Inflammatory macrophage treated with lipopolysaccharide for 4 hours (primary cell): ENCODE results near the gene ATP1B2.
"Not testable (repeated sequence)": the region's sequence is repeated elsewhere in the genome, so short reads cannot be mapped to it uniquely, and the experiment has no call there.

Source experiments
- DNase-seq: peaks from one replicate; pipeline ENCODE4 v3.0.0-alpha.2; 2020

ATP1B2 gene, protein sequence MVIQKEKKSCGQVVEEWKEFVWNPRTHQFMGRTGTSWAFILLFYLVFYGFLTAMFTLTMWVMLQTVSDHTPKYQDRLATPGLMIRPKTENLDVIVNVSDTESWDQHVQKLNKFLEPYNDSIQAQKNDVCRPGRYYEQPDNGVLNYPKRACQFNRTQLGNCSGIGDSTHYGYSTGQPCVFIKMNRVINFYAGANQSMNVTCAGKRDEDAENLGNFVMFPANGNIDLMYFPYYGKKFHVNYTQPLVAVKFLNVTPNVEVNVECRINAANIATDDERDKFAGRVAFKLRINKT

DNA sequence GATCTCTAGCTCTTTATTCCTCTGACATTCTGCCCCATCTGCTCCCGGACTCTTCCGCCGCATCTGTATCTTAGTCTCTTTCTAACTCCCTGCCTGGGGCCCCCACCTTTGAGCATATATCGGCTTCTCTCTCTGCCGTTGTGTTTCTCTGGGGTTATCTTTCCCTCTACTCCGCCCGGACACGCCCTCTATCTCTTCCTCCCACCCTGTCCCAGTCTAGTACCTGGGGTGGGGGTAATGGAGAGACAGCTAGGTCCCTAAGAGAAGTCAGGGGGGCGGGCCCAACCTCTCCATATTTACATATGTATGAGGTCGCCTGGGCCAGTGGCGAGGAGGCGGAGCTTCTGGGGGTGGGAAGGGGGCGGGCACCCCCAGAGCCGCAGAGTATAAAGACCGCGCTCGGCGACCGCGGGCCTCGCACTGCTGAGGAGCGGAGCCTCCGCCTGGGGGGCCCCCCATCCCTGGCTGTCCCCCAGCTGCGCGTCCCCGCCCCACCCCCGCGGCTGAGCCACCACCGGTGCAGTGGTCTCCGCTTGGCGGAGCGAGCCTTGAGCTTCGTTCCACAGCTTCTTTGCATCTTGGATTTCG is at the start of gene ATP1B2:
TSS of gene ATP1B2 (plus strand) at position 418 of the 588 bp plus-strand sequence. CDS start 593 bp downstream, outside the sequence.
- DNase-seq = peak; percentile 49

DNA sequence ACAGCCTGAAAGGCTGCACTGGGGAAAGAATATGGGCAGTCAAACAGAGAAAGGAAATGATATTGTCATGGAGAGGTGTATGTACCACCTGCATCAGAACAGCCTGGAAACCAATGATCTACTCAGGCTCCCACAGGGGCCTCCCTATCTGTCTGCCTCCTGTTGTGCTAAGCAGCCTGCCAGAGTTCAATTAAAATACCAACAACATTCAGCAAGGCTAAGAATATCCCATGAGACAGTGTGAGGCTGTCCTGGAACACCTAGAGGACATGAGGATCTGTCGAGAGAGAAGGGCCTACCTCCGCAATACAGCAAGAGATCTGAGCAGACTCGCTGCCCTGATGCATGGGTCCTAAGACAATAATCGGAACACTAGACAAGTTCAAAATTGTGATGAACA is 44.4 kb upstream of the ATP1B2 start:
- no peak for DNase-seq

DNA sequence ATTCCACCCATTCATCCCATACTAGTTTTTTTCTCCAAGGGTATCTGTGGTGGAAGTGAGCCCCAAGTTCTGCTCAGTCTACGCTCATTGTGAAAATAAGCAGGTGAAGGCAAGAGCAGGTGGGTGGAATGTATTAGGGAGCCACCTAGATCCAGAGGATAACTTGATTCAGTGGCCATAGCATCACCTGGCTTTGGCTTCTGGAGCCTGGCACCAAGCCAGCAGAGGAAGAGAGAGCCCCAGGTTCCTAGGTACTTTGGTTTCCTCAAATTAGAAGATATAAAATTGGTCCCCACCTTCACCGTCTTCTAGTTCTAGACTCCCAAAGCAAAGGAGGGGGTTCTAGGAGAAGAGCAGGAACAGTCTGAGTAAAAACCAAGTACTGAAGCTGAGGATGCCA is 40.1 kb upstream of the ATP1B2 start:
- no peak for DNase-seq

DNA sequence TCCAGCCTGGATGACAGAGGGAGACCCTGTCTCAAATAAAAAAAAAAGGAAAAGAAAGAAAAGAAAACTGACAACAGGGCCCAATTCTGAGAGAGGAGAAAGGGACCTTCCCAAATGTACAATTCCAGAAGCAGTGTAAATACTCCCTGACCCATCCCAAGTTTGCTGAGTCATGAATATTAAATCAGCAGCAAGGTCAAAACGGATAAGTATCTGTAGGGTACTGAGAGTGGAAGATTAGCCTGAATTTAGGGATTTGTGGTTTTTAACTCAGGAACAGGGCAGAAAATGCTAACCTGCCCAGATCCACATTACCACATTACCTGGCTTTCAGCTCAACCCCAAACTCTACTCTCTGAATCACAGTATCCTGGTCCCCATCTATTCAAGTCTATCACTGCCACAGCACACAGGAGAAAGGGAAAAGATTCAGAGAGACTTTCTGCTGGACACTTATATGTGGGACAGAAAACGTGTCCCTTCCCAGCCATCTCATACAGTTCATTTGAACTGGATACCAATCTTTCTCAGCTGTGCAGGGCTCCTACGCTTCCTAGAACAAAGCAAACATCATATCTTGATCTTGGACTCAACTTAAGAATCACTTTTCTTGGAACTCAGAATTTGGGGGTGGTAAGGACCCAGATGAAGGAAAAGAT is 39.0 kb upstream of the ATP1B2 start:
- DNase-seq = no peak

DNA sequence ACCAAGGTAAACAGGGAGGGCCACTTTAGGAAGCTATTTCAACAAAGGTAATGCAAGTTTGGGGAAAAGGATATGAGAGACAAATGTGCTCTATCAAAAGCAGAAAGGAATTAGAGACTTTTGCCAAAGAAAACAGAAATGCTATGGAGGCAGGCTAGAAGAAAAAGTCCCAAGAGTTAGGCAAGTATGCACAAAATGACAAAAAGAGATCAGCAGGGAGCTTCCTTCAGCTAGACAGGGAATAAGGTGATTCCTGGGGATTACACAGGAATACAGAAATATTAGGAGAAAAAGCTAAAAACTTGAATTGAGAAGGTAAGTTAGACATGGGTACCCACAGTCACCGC is 38.5 kb upstream of the ATP1B2 start:
- DNase-seq = no peak

DNA sequence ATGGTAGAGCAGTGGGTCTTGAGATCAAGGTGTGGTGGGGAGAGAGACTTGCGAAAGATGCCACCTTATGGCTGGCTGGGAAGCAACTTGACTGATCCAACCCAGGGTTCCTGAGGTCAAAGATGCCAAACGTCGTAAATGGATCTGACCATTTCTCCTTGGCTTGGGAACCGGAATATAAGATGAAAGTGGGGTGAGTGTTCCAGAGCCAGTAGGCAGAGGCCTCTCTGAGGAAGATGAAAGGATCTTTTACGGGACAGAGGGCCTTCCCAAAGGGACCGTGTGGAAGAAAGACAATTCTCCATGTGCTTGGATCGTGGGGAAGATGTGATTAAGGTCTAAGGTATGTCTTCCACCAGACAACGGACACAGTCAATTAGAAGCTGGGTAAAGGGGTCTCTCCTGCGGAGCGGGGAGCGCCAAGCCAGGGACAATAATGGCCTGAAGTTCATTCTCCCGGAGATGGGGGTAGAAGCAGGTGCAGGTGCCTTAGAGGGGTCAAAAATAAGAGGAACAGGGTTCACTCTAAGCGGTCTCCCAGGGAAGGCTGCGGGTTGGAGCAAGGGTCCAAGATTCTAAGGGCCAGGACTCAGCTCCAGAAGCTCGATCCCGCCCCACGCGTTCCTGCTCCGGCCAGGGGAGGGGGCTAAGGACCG is 36.8 kb upstream of the ATP1B2 start:
- DNase-seq = no peak

DNA sequence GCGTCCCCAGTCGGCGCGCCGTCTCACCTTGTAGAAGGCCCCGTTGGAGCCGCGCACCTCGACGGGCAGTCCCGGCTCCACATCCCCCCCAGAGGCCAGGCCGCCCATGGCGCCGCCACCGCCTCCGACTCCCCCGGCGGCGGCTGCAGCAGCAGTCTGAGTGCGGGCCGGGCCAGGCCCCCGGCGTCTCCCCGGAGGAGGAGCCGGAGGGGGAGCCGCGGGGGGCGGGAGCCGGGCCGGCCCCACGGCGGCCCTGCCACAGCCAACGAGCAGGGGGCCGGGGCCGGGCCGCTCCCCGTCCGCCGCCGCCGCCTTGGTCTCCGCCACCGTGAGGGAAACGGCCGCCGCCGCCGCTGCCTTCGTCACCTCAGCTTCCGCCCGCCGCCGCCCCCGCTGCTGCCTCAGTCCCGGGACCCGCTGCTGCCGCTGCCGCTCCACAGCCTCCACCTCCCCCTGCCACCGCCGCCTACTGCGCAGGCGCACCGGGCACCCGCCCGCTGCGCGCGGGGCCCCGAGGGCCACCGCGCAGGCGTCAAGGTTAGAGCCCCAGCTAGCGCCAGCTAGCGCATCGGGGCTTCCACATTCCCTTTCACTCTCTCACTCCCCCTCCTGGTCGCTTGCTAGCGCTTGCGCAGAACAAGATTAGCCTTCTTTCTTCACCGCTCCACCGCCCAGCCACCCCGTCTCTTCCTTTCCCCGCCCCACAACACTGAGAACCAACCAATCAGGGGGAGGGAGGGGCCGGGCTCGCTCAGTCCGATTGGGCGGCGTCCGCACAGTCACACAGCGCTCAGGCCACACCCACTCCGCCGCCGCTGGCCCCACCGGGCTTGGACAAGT is 36.1 kb upstream of the ATP1B2 start, which contains the start of gene FXR2:
TSS of gene FXR2 (minus strand) at position 473 of the 840 bp plus-strand sequence. CDS start at position 108, 365 bp downstream.
- peak; percentile 100 for DNase-seq

DNA sequence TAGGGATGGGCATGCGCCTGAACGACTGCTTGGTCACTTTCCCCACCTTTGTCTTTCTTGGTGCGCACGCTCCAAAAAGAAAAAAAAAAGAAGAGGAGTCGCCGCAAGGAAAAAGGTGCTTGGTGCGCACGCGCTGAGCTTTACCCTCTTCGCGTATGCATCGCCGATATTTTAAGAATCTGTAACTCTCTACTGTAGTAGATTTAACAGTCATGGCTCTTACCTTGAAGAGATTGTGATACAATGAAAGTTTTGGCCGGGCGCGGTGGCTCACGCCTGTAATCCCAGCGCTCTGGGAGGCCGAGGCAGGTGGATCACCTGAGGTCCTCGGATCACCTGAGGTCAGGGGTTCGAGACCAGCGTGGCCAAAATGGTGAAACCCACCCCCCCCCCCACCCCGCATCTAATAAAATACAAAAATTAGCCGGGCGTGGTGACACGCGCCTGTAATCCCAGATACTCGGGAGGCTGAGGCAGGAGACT is 35.4 kb upstream of the ATP1B2 start:
- DNase-seq = no peak

DNA sequence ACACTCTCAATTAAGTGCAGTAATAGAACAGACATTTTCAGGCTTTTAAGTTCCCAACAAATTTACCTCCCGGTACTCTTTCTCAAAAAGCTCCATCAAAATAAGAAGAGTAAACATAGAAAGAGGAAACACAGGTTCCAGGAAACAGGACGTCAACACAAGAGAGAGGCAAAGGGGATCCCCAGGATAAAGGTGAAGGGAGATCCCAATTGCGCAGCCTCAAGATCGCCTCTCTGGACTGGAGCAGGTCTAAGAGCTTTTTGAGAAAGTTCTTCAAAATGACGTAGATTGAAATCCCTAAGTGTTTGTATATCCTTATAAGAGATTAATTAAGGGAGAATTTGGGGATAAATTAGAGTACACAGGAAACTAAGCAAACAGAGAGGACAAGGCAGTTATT is 32.1 kb upstream of the ATP1B2 start:
- no peak for DNase-seq

DNA sequence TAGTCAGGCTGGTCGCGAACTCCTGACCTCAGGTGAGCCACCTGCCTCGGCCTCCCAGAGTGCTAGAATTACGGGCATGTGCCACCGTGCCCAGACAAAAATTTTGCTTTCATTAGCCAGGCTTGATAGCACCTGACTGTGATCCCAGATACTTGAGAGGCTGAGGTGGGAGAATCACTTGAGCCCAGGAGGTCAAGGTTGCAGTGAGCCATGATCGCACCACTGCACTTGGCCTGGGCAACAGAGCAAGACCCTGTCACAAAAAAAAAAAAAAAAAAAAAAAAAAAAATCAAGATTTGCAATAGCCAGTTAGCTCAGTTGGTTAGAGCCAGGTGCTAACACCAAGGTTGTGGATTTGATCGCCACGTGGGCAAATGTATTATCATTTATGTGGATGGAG is 29.9 kb upstream of the ATP1B2 start:
- no peak for DNase-seq

DNA sequence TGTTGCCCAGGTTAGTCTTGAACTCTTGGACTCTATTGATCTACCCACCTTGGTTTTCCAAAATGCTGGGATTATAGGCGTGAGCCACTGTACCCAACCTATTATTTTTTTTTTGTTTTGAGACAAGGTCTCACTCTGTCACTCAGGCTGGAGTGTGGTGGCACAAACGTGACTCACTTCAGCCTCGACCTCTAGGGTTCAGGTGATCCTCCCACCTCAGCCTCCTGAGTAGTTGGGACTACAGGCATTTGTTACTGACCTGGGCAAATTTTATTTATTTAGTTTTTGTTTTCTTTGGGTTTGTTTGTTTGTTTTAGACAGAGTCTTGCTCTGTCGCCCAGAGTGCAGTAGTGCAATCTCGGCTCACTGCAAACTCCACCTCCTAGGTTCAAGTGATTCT is 27.1 kb upstream of the ATP1B2 start:
- DNase-seq = no peak

DNA sequence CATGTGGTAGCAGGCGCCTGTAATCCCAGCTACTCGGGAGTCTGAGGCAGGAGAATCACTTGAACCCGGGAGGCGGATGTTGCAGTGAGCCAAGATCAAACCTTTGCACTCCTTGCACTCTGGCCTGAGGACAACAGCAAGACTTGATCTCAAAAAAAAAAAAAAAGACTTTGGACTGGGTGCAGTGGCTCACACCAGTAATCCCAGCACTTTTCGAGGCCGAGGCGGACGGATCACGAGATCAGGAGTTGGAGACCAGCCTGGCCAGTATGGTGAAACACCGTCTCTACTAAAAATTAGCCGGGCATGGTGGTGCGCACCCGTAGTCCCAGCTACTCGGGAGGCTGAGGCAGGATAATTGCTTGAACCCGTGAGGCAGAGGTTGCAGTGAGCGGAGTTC is 25.0 kb upstream of the ATP1B2 start:
- DNase-seq = not testable (repeated sequence)

DNA sequence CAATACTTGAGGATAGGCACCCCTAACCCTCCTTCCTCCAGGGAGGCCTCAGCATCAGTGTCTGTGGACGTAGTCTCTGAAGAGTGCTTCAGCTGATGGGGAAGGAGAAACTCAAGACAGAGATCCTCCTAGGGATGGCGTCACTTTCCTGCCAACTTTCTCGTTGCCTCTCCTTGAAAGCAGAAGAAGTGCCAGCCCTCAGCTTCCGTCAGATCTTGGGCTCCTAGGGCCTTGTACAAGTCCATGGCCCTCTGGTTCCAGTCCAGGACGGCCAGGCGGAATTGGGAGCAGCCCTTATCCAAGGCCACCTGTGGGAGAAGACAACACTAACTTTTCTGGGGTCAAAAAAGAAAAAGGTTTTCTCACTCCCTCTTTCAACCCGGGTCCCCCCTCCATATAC is 24.4 kb upstream of the ATP1B2 start:
- DNase-seq = peak; percentile 88

DNA sequence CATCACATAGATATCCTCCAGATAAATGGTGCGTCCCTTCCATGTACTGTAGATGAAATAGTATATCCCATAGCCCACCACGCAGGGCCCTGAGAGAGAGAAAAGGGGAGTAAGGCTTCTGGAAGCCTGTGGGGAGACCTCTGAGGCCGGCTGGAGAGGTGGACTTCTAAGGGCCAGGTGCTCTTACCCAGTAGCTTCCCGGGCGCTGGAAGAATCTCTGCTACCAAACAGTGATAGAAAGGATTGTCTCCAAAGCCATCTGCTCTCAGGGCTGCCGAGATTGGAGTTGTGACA is 23.8 kb upstream of the ATP1B2 start:
- no peak for DNase-seq

DNA sequence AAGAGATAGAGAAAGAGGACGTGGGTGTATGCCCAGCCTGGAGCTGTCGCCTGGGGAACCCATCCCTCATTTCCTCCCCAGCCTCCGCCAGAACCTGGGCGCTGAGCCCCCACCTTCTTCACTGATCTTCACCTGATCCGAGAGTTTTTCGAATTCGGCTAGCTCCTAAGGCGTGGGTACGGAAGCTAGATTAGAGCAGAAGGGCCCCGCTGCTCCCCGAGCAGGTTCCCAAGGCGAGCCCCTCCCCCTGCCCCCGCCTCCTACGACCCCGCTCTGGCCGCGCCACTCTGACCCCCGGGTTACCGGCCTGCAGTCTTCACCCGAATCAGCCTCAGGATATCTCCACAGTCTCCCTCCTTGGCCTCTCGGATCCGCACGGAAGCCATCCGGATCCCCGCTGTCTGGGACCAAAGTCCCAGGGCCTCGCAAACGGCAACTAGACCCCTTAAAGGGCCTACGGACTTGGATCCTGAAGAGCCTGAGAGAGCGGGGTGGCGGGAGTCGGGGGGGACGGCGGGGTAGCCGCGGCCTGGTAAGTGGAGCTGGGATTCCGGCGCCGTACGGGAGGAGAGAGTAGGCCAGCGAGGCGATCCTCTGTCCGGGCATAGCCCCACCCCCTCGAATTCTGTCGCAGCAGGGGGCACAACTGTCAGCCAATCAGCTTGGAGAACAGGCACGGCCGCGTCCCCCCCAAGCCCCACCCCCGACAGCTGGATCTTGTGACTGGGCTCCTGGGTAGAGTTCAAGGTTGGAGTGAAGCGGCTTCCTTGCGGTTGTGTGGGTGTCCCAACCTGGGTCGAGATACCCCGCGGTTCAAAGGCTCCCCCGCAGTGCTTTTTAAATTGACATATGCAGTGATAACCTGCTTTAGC is 23.2 kb upstream of the ATP1B2 start, which contains the start of gene SAT2:
TSS of gene SAT2 (minus strand) at position 572 of the 872 bp plus-strand sequence. CDS start at position 386, 186 bp downstream.
- peak; percentile 91 for DNase-seq

DNA sequence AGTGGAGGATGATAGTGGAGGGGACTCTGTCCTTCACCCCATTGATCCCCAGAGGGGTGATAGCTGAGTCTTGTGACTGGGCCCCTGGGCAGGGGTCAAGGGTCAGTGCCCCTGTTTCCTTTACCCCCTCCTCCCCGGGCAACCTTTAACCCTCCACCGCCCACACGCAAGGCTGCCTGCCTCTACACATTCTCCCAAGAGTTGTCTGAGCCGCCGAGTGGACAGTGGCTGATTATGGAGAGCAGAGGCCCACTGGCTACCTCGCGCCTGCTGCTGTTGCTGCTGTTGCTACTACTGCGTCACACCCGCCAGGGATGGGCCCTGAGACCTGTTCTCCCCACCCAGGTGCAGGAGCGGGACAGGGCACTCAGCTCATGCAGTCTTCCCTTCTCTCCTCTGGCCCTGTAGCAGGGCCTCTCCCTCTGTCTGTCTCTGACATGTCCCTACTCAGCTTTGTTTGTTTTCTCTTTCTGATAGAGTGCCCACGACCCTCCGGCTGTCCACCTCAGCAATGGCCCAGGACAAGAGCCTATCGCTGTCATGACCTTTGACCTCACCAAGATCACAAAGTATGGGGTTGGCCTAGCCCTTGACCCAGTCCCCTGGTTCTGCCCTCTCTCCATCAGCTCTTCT is 20.7 kb upstream of the ATP1B2 start, which contains the start of gene SHBG:
TSS of gene SHBG (plus strand) at position 197 of the 633 bp plus-strand sequence. CDS start at position 235, 38 bp downstream.
- DNase-seq = no peak

DNA sequence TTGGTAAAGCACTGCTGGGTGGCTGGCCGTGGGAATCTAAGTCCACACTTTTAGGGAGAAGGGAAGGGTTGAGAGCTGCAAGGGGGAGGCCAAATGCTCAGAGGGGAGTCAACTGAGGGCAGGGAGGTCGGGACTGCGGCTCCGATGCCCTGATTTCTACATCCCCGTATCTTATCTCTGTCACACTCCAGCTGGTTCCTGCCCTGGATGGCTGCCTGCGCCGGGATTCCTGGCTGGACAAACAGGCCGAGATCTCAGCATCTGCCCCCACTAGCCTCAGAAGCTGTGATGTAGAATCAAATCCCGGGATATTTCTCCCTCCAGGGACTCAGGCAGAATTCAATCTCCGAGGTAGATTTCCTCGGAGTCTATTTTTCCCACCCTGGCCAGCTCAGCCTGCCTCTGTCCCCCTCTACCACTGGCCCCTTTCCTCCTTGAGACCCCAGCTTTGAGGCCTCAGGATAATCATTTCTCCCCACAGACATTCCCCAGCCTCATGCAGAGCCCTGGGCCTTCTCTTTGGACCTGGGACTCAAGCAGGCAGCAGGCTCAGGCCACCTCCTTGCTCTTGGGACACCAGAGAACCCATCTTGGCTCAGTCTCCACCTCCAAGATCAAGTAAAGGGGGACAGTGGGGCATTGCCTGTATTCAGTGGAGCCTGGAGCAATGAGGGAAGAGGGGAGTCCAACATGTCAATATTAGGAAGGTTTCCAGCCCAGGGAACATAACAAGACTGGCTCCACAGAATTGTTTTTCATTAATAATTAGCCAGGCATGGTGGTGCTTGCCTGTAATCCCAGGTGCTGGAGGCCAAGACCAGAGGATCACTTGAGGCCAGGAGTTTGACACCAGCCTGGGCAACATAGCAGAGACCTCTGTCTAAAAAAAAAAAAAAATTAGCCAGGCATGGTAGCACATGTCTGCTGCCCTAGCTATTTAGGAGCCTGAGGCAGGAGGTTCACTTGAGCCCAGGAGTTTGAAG is 19.0 kb upstream of the ATP1B2 start:
- no peak for DNase-seq

DNA sequence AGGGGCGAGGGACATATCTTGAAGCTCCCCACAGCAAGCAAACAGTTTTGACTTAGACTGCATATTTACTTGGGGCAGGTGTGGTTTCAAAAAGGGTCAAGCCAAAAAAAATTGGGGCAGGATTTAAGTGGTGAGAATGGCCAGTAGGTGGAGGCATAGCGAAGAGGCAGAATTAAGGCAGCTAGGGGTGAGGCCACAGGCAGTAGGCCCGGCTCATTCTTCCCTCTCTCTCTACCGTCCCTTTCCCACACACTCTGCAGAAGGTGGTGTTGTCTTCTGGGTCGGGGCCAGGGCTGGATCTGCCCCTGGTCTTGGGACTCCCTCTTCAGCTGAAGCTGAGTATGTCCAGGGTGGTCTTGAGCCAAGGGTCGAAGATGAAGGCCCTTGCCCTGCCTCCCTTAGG is 18.2 kb upstream of the ATP1B2 start:
- DNase-seq = peak; percentile 71

DNA sequence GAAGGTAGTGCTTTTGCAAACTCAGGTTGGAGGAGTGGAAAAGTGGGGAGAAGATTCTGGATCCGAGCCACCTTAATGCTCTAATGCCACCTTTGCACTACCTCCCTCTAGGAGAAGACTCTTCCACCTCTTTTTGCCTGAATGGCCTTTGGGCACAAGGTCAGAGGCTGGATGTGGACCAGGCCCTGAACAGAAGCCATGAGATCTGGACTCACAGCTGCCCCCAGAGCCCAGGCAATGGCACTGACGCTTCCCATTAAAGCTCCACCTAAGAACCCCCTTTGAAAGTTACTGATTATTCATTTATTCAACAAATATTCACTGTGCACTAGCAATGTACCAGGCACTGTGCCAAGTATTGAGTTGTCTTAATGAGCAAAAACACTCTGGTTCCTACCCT is 17.6 kb upstream of the ATP1B2 start:
- no peak for DNase-seq

DNA sequence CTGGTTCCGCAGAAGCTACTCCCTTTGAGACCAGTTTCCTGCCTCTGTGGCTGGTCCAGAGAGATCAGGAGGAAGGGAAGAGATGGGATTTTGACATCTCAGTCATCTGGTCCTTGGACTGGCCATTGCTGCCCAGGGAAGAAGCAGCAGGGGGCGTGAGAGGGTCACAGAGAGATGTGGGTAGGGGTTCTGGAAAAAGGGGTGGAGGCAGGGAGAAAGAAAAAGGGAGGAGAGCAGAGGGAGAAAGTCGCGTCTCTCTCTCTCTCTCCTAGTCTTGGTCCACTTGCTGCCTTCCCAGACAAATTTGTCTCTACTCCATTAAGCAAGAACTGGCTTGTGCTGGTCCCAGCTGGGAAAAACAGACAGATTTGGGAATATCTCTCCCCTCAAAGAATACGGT is 16.3 kb upstream of the ATP1B2 start:
- peak; percentile 49 for DNase-seq
